ENCODE results near the gene CST7.

DNA sequence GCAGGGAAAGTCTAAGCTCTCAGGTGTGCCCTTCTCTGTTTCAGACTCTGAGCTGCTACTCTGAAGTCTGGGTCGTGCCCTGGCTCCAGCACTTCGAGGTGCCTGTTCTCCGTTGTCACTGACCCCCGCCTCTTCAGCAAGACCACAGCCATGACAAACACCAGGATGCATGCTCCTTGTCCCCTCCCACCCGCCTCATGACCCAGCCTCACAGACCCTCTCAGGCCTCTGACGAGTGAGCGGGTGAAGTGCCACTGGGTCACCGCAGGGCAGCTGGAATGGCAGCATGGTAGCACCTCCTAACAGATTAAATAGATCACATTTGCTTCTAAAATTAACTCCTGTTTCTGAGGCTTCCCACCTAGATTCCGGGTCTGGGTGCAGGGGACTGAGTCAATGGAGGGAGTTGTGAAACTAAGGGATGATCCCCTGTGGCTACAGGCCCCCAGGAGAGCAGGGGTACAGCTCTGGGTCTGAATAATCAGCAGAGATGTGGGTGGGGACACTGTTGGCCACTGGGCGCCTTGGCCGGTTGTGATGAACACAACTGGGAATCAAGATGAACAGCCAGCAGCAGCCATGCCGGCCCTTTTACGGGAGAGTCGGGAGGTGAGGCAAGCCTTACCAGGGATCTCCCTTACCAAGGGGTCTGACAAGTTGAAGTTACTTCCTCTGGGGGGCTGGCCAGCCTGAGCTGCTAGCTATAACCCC lies 10.7 kb downstream of the CST7 start:
- TF ChIP-seq, protein P1, sequence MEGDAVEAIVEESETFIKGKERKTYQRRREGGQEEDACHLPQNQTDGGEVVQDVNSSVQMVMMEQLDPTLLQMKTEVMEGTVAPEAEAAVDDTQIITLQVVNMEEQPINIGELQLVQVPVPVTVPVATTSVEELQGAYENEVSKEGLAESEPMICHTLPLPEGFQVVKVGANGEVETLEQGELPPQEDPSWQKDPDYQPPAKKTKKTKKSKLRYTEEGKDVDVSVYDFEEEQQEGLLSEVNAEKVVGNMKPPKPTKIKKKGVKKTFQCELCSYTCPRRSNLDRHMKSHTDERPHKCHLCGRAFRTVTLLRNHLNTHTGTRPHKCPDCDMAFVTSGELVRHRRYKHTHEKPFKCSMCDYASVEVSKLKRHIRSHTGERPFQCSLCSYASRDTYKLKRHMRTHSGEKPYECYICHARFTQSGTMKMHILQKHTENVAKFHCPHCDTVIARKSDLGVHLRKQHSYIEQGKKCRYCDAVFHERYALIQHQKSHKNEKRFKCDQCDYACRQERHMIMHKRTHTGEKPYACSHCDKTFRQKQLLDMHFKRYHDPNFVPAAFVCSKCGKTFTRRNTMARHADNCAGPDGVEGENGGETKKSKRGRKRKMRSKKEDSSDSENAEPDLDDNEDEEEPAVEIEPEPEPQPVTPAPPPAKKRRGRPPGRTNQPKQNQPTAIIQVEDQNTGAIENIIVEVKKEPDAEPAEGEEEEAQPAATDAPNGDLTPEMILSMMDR (IDR thresholded peaks at IDR 0.05) = no peak
- TF ChIP-seq POLR2A (IDR thresholded peaks at IDR 0.05) = no peak

Data from testis (tissue), 2 donors.